Measurements from ENCODE around the gene TMEM161A.

Gene TMEM161A

DNA sequence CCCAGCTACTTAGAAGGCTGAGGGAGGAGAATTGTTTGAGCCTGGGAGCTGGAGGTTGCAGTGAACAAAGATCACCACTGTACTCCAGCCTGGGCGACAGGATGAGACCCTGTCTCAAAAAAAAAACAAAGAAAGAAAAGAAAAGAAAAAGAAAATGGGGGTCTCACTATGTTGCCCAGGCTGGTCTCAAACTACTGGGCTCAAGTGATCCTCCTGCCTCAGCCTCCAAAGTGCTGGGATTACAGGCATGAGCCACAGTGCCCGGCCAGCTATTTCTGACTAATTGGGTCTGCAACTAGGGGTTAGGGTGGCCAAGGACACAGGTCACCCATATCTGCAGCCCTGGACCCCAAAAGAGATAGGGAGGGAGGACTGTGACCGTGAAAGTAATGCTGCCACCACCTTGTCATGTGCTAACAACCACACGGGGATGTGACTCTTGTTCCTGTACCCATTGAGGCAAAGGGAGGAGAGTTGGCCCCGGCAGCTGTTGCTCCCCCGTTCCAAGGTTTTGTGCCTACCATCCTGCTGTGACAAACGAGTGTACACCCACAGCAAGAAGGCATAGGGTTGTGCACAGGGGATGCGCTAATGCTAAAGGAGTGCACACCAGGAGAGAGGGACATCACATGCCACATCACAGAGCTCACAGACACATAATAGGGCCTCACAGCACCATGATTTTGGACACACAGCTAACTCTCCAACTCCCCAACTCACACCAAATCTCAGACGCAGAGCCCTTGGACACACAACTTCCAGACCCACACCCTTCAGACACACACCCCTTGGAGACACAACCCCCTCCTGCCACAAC, 31.2 kb upstream of the TMEM161A start:
- peaks cover 0 to 2% of the 10 kb centered on the region in 2 donors for H3K9me3 ChIP-seq (replicated peaks in 1 of 2; ENCODE audit: control insufficient read depth in 2 of 2, insufficient read depth in 1 of 2, low read depth in 1 of 2, low read length in 2 of 2)
- no peak for DNase-seq (ENCODE audit: low spot score)
- H3K27me3 ChIP-seq (ENCODE audit: control insufficient read depth in 3 of 3, insufficient read depth in 3 of 3, low read depth in 1 of 3, low read length in 3 of 3): peaks cover 0 to 16% (median 0%) of the 10 kb centered on the region in 3 experiments
- H3K4me3 ChIP-seq (ENCODE audit: low read length in 2 of 2): peak overlapping the region in 1 of 2 donors; percentile 21
- no peak overlapping the region for H3K27ac ChIP-seq (replicated peaks; ENCODE audit: low read length)
- WGBS, 2 donors (ENCODE audit: extremely low coverage in 2 of 2, insufficient read length in 2 of 2, insufficient replicate concordance in 1 of 2): no CpG with 5 or more reads among the region's 9 CpGs
- H3K9ac ChIP-seq (ENCODE audit: low read depth, low read length, poor library complexity): peak overlapping the region; percentile 74
- H3K4me1 ChIP-seq (ENCODE audit: control insufficient read depth in 2 of 2, insufficient read depth in 1 of 2, low read depth in 1 of 2, low read length in 2 of 2): peaks cover 0 to 13% of the 10 kb centered on the region in 2 donors
- no peak overlapping the region for H3K18ac ChIP-seq (ENCODE audit: low read length)
- no peaks in the 10 kb centered on the region for H3K79me1 ChIP-seq (ENCODE audit: low read depth, low read length)
- H2BK5ac ChIP-seq (ENCODE audit: low read length): no peak overlapping the region
- peak overlapping the region; percentile 67 for H3K4me2 ChIP-seq (ENCODE audit: insufficient read depth, low read length, poor library complexity, severe bottlenecking)
- peak overlapping the region; percentile 89 for H3K23ac ChIP-seq (ENCODE audit: low read depth, low read length, poor library complexity)
- H4K91ac ChIP-seq (ENCODE audit: low read depth, low read length, poor library complexity): no peak overlapping the region
- no peak overlapping the region for H2AFZ ChIP-seq (ENCODE audit: low read length)
- no peaks in the 10 kb centered on the region for H3K36me3 ChIP-seq (replicated peaks in 1 of 2; ENCODE audit: control insufficient read depth in 2 of 2, insufficient read depth in 2 of 2, low read length in 2 of 2)
- H4K8ac ChIP-seq (ENCODE audit: low read depth, low read length): no peak overlapping the region
- H2BK120ac ChIP-seq (ENCODE audit: low read depth, low read length): no peak overlapping the region
- H2BK15ac ChIP-seq (ENCODE audit: low read length): no peak overlapping the region
- H2BK12ac ChIP-seq (ENCODE audit: low read length): no peak overlapping the region
- peak overlapping the region; percentile 44 for H3K14ac ChIP-seq (ENCODE audit: low read length)
- H3K4ac ChIP-seq (ENCODE audit: low read length): no peak overlapping the region
- no peak overlapping the region for H2AK5ac ChIP-seq (ENCODE audit: low read depth, low read length)

DNA sequence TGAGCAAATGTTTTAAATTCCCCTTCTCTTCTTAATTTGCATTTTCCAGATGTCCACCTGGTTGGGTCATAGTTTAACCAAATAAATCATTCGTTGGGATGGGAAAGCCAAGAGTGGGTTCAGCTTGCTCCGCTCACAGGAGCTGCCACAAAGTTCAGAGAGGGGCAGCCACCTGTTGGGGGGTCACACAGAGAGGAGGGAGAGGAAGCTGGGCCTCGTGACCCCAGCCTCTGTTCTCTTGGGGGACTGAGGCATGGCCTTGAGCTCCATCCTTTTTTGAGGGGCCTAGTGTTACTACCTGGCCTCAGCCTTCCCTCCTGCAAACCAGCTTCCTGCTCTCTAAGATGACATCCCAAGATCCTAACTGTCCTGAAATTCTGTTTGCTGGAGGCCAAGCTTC, 29.3 kb upstream of the TMEM161A start:
- Histone ChIP-seq H3K27me3 (ENCODE audit: control insufficient read depth in 3 of 3, insufficient read depth in 3 of 3, low read depth in 1 of 3, low read length in 3 of 3) (peaks cover 0 to 16% (median 0%) of the 10 kb centered on the region in 3 experiments), H3K9me3 (replicated peaks in 1 of 2; ENCODE audit: control insufficient read depth in 2 of 2, insufficient read depth in 1 of 2, low read depth in 1 of 2, low read length in 2 of 2) (peaks cover 0 to 2% of the 10 kb centered on the region in 2 donors), H3K4me3 (ENCODE audit: low read length in 2 of 2) (no peak overlapping the region), H3K18ac (ENCODE audit: low read length) (no peak overlapping the region), H3K14ac (ENCODE audit: low read length) (no peak overlapping the region), H3K23ac (ENCODE audit: low read depth, low read length, poor library complexity) (no peak overlapping the region), H3K4ac (ENCODE audit: low read length) (no peak overlapping the region), H2BK120ac (ENCODE audit: low read depth, low read length) (no peak overlapping the region), H2BK15ac (ENCODE audit: low read length) (no peak overlapping the region), H2BK12ac (ENCODE audit: low read length) (no peak overlapping the region), H2BK5ac (ENCODE audit: low read length) (no peak overlapping the region), H3K79me1 (ENCODE audit: low read depth, low read length) (no peaks in the 10 kb centered on the region), H3K36me3 (replicated peaks in 1 of 2; ENCODE audit: control insufficient read depth in 2 of 2, insufficient read depth in 2 of 2, low read length in 2 of 2) (no peaks in the 10 kb centered on the region), H3K9ac (ENCODE audit: low read depth, low read length, poor library complexity) (no peak overlapping the region), H2AFZ (ENCODE audit: low read length) (no peak overlapping the region), H4K91ac (ENCODE audit: low read depth, low read length, poor library complexity) (no peak overlapping the region), H3K4me2 (ENCODE audit: insufficient read depth, low read length, poor library complexity, severe bottlenecking) (no peak overlapping the region), H2AK5ac (ENCODE audit: low read depth, low read length) (no peak overlapping the region), H3K4me1 (ENCODE audit: control insufficient read depth in 2 of 2, insufficient read depth in 1 of 2, low read depth in 1 of 2, low read length in 2 of 2) (peaks cover 0 to 13% of the 10 kb centered on the region in 2 donors), H4K8ac (ENCODE audit: low read depth, low read length) (no peak overlapping the region), H3K27ac (replicated peaks; ENCODE audit: low read length) (no peak overlapping the region)
- no CpG with 5 or more reads among the region's 3 CpGs for WGBS, 2 donors (ENCODE audit: extremely low coverage in 2 of 2, insufficient read length in 2 of 2, insufficient replicate concordance in 1 of 2)
- no peak for DNase-seq (ENCODE audit: low spot score)

DNA sequence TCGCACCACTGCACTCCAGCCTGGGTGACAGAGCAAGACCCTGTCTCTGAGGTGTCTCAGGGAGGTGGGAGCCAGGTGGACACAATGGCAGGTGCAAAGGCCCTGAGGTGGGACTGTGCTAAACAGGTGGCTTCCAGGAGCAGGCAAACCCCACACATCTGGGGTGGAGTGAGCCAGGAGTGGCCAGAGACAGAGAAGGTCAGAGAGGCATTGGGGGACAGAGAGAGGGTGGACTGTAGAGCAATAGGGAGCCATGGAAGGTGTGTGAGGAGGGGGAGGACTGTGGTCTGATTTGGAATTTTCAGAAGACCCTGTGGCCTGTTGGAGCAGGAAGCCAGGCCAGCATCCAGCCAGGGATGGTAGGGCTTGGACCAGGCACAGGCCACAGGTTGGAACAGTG, 27.1 kb upstream of the TMEM161A start:
- Histone ChIP-seq H4K8ac (ENCODE audit: low read depth, low read length) (no peak overlapping the region), H2AFZ (ENCODE audit: low read length) (no peak overlapping the region), H3K4me3 (ENCODE audit: low read length in 2 of 2) (no peak overlapping the region), H2BK120ac (ENCODE audit: low read depth, low read length) (no peak overlapping the region), H4K91ac (ENCODE audit: low read depth, low read length, poor library complexity) (no peak overlapping the region), H3K36me3 (replicated peaks in 1 of 2; ENCODE audit: control insufficient read depth in 2 of 2, insufficient read depth in 2 of 2, low read length in 2 of 2) (no peaks in the 10 kb centered on the region), H3K9ac (ENCODE audit: low read depth, low read length, poor library complexity) (no peak overlapping the region), H2BK5ac (ENCODE audit: low read length) (no peak overlapping the region), H3K14ac (ENCODE audit: low read length) (no peak overlapping the region), H2AK5ac (ENCODE audit: low read depth, low read length) (peak overlapping the region; percentile 52), H3K79me1 (ENCODE audit: low read depth, low read length) (no peaks in the 10 kb centered on the region), H3K4ac (ENCODE audit: low read length) (no peak overlapping the region), H2BK15ac (ENCODE audit: low read length) (no peak overlapping the region), H3K27me3 (ENCODE audit: control insufficient read depth in 3 of 3, insufficient read depth in 3 of 3, low read depth in 1 of 3, low read length in 3 of 3) (peaks cover 0 to 9% (median 0%) of the 10 kb centered on the region in 3 experiments), H3K23ac (ENCODE audit: low read depth, low read length, poor library complexity) (no peak overlapping the region), H3K9me3 (replicated peaks in 1 of 2; ENCODE audit: control insufficient read depth in 2 of 2, insufficient read depth in 1 of 2, low read depth in 1 of 2, low read length in 2 of 2) (peaks cover 0 to 2% of the 10 kb centered on the region in 2 donors), H3K18ac (ENCODE audit: low read length) (no peak overlapping the region), H3K27ac (replicated peaks; ENCODE audit: low read length) (no peak overlapping the region), H2BK12ac (ENCODE audit: low read length) (no peak overlapping the region), H3K4me2 (ENCODE audit: insufficient read depth, low read length, poor library complexity, severe bottlenecking) (no peak overlapping the region), H3K4me1 (ENCODE audit: control insufficient read depth in 2 of 2, insufficient read depth in 1 of 2, low read depth in 1 of 2, low read length in 2 of 2) (peaks cover 0 to 6% of the 10 kb centered on the region in 2 donors)
- DNase-seq (ENCODE audit: low spot score): no peak
- no CpG with 5 or more reads among the region's 1 CpG for WGBS, 2 donors (ENCODE audit: extremely low coverage in 2 of 2, insufficient read length in 2 of 2, insufficient replicate concordance in 1 of 2)

GRCh38 chr19:19162495-19162894, 24.2 kb upstream of the TMEM161A start:
- no peak overlapping the region for H2AFZ ChIP-seq (ENCODE audit: low read length)
- H3K79me1 ChIP-seq (ENCODE audit: low read depth, low read length): no peaks in the 10 kb centered on the region
- H2AK5ac ChIP-seq (ENCODE audit: low read depth, low read length): no peak overlapping the region
- no peak for DNase-seq (ENCODE audit: low spot score)
- H4K91ac ChIP-seq (ENCODE audit: low read depth, low read length, poor library complexity): no peak overlapping the region
- no peaks in the 10 kb centered on the region for H3K36me3 ChIP-seq (replicated peaks in 1 of 2; ENCODE audit: control insufficient read depth in 2 of 2, insufficient read depth in 2 of 2, low read length in 2 of 2)
- no peak overlapping the region for H2BK5ac ChIP-seq (ENCODE audit: low read length)
- no peak overlapping the region for H3K14ac ChIP-seq (ENCODE audit: low read length)
- no peak overlapping the region for H2BK12ac ChIP-seq (ENCODE audit: low read length)
- no peak overlapping the region for H2BK15ac ChIP-seq (ENCODE audit: low read length)
- no peak overlapping the region for H3K4me2 ChIP-seq (ENCODE audit: insufficient read depth, low read length, poor library complexity, severe bottlenecking)
- no peak overlapping the region for H2BK120ac ChIP-seq (ENCODE audit: low read depth, low read length)
- no peak overlapping the region for H3K18ac ChIP-seq (ENCODE audit: low read length)
- no peak overlapping the region for H3K9ac ChIP-seq (ENCODE audit: low read depth, low read length, poor library complexity)
- H3K9me3 ChIP-seq (replicated peaks in 1 of 2; ENCODE audit: control insufficient read depth in 2 of 2, insufficient read depth in 1 of 2, low read depth in 1 of 2, low read length in 2 of 2): no peaks in the 10 kb centered on the region
- H3K23ac ChIP-seq (ENCODE audit: low read depth, low read length, poor library complexity): no peak overlapping the region
- WGBS, 2 donors (ENCODE audit: extremely low coverage in 2 of 2, insufficient read length in 2 of 2, insufficient replicate concordance in 1 of 2): no CpG with 5 or more reads among the region's 7 CpGs
- H3K4me3 ChIP-seq (ENCODE audit: low read length in 2 of 2): no peak overlapping the region
- H4K8ac ChIP-seq (ENCODE audit: low read depth, low read length): no peak overlapping the region
- no peaks in the 10 kb centered on the region for H3K4me1 ChIP-seq (ENCODE audit: control insufficient read depth in 2 of 2, insufficient read depth in 1 of 2, low read depth in 1 of 2, low read length in 2 of 2)
- H3K27me3 ChIP-seq (ENCODE audit: control insufficient read depth in 3 of 3, insufficient read depth in 3 of 3, low read depth in 1 of 3, low read length in 3 of 3): no peaks in the 10 kb centered on the region
- no peak overlapping the region for H3K4ac ChIP-seq (ENCODE audit: low read length)
- H3K27ac ChIP-seq (replicated peaks; ENCODE audit: low read length): no peak overlapping the region

Measured in neuronal stem cell (in vitro differentiated cells).